Activated CD8-positive, alpha-beta memory T cell treated with anti-CD3 and anti-CD28 coated beads, Interleukin-2, amount 10 ng/mL, durations not matched to agents 7 days and 5 days (primary cell): Measurements from ENCODE around the gene FAAP100. TPM values are rescaled to one million over a fixed set of nuclear protein-coding genes. Genes with fewer than 3 reads are reported as not detected.

ENCODE experiments used
- ATAC-seq: fragments of 150-1000 bp; cut with Tn5 transposase; one replicate; pipeline ENCODE4 v1.10.0; 2021; ENCODE audit warnings: moderate library complexity
- CTCF ChIA-PET: fragments of 350-600 bp; sonication (Branson Sonifier 250); formaldehyde crosslinking; loops from one replicate; lab custom pipeline; 2021; ENCODE audit warnings: antibody characterized with exemption; lab: Charles Lee
- DNase-seq: peaks from one replicate; pipeline ENCODE4 v3.0.0-alpha.2; 2020
- H3K27ac Mint-ChIP-seq: one replicate; pipeline ENCODE4 v1.8.0; 2021; ENCODE audit warnings: mild to moderate bottlenecking, mixed read lengths
- H3K27me3 Mint-ChIP-seq: one replicate; pipeline ENCODE4 v1.8.0; 2021; ENCODE audit warnings: mixed read lengths
- H3K36me3 Mint-ChIP-seq: one replicate; pipeline ENCODE4 v1.8.0; 2021; ENCODE audit warnings: mild to moderate bottlenecking, mixed read lengths
- H3K4me1 Mint-ChIP-seq: one replicate; pipeline ENCODE4 v1.8.0; 2021; ENCODE audit warnings: mixed read lengths
- H3K4me3 Mint-ChIP-seq: one replicate; pipeline ENCODE4 v1.8.0; 2021; ENCODE audit warnings: mild to moderate bottlenecking, moderate library complexity, mixed read lengths
- H3K9me3 Mint-ChIP-seq: one replicate; pipeline ENCODE4 v1.8.0; 2022; ENCODE audit warnings: low read depth, mixed read lengths
- total RNA-seq, 2 experiments: library from RNA; stranded (reverse); gene quantifications; one replicate each; pipeline ENCODE4 v1.2.3, GENCODE V29; 2021

FAAP100 gene
- total RNA-seq, 2 experiments from 2014 or later, result 39.8 to 44.5 TPM

- H3K27ac Mint-ChIP-seq, result no peak overlapping the region
- no peak overlapping the region for H3K4me3 Mint-ChIP-seq
- CTCF ChIA-PET, result interaction anchor here (1.1 to 2.0 kb wide), 2 partner anchors 7 to 56 kb away, joined by 3 to 8 read pairs; partner anchors contain the start of gene FAAP100
- DNase-seq (no peak), ATAC-seq (no peak)
- no peaks in the 10 kb centered on the region for H3K9me3 Mint-ChIP-seq
- no peaks in the 10 kb centered on the region for H3K27me3 Mint-ChIP-seq
- peaks cover 11% of the 10 kb centered on the region for H3K4me1 Mint-ChIP-seq
- H3K36me3 Mint-ChIP-seq, result peaks cover 7% of the 10 kb centered on the region
Observed at GRCh38 chr17:81545160-81545949, 6.8 kb downstream of the FAAP100 start.

GRCh38 chr17:81544281-81544974 is 7.7 kb downstream of the FAAP100 start:
- DNase-seq, result no peak
- Mint-ChIP-seq H3K27me3 (no peaks in the 10 kb centered on the region), H3K4me1 (peaks cover 2% of the 10 kb centered on the region), H3K9me3 (no peaks in the 10 kb centered on the region), H3K4me3 (no peak overlapping the region), H3K36me3 (peaks cover 6% of the 10 kb centered on the region), H3K27ac (no peak overlapping the region)
- ATAC-seq, result no peak
- CTCF ChIA-PET, result interaction anchor here (0.8 to 2.0 kb wide), 2 partner anchors 8 to 25 kb away, joined by 3 to 8 read pairs; partner anchors contain the start of gene FAAP100

GRCh38 chr17:81543756-81544155 is 8.4 kb downstream of the FAAP100 start:
- CTCF ChIA-PET, result interaction anchor here (0.8 to 2.0 kb wide), 2 partner anchors 8 to 25 kb away, joined by 3 to 8 read pairs; partner anchors contain the start of gene FAAP100
- H3K27me3 Mint-ChIP-seq, result no peaks in the 10 kb centered on the region
- ATAC-seq, result no peak
- DNase-seq, result no peak
- no peak overlapping the region for H3K4me3 Mint-ChIP-seq
- no peaks in the 10 kb centered on the region for H3K9me3 Mint-ChIP-seq
- H3K36me3 Mint-ChIP-seq, result peaks cover 2% of the 10 kb centered on the region
- no peaks in the 10 kb centered on the region for H3K4me1 Mint-ChIP-seq
- H3K27ac Mint-ChIP-seq, result no peak overlapping the region

GRCh38 chr17:81543339-81543675 is 8.8 kb downstream of the FAAP100 start:
- Mint-ChIP-seq H3K9me3 (no peaks in the 10 kb centered on the region), H3K4me1 (no peaks in the 10 kb centered on the region), H3K36me3 (peaks cover 2% of the 10 kb centered on the region), H3K4me3 (no peak overlapping the region), H3K27me3 (no peaks in the 10 kb centered on the region), H3K27ac (no peak overlapping the region)
- DNase-seq (no peak), ATAC-seq (no peak)
- CTCF ChIA-PET, result interaction anchor here (1.8 to 2.0 kb wide), 2 partner anchors 9 to 24 kb away, joined by 5 to 8 read pairs; partner anchors contain the start of gene FAAP100

- DNase-seq (no peak), ATAC-seq (no peak)
- H3K27ac Mint-ChIP-seq, result no peak overlapping the region
- H3K9me3 Mint-ChIP-seq, result no peaks in the 10 kb centered on the region
- peaks cover 2% of the 10 kb centered on the region for H3K36me3 Mint-ChIP-seq
- no peaks in the 10 kb centered on the region for H3K4me1 Mint-ChIP-seq
- H3K27me3 Mint-ChIP-seq, result peaks cover 3% of the 10 kb centered on the region
- CTCF ChIA-PET, result interaction anchor here (1.8 to 2.0 kb wide), 2 partner anchors 9 to 24 kb away, joined by 5 to 8 read pairs; partner anchors contain the start of gene FAAP100
- H3K4me3 Mint-ChIP-seq, result no peak overlapping the region
Observed at GRCh38 chr17:81542431-81543338, 9.5 kb downstream of the FAAP100 start.

- CTCF ChIA-PET, result no interaction called here
- Mint-ChIP-seq H3K4me1 (no peaks in the 10 kb centered on the region), H3K4me3 (no peak overlapping the region), H3K27me3 (peaks cover 10% of the 10 kb centered on the region), H3K36me3 (no peaks in the 10 kb centered on the region), H3K9me3 (no peaks in the 10 kb centered on the region), H3K27ac (no peak overlapping the region)
- ATAC-seq, result no peak
- no peak for DNase-seq
Observed at GRCh38 chr17:81541123-81541522, 11.0 kb downstream of the FAAP100 start.

GRCh38 chr17:81540676-81541027 is 11.5 kb downstream of the FAAP100 start:
- no peaks in the 10 kb centered on the region for H3K9me3 Mint-ChIP-seq
- no peaks in the 10 kb centered on the region for H3K36me3 Mint-ChIP-seq
- no peak for DNase-seq
- H3K27me3 Mint-ChIP-seq, result peaks cover 14% of the 10 kb centered on the region
- CTCF ChIA-PET, result no interaction called here
- H3K4me1 Mint-ChIP-seq, result no peaks in the 10 kb centered on the region
- ATAC-seq, result no peak
- no peak overlapping the region for H3K4me3 Mint-ChIP-seq
- no peak overlapping the region for H3K27ac Mint-ChIP-seq

GRCh38 chr17:81539961-81540675 is 12.0 kb downstream of the FAAP100 start:
- no peak for ATAC-seq
- H3K27ac Mint-ChIP-seq, result no peak overlapping the region
- no peaks in the 10 kb centered on the region for H3K36me3 Mint-ChIP-seq
- no peaks in the 10 kb centered on the region for H3K4me1 Mint-ChIP-seq
- CTCF ChIA-PET, result no interaction called here
- no peak for DNase-seq
- no peak overlapping the region for H3K4me3 Mint-ChIP-seq
- H3K9me3 Mint-ChIP-seq, result no peaks in the 10 kb centered on the region
- peaks cover 14% of the 10 kb centered on the region for H3K27me3 Mint-ChIP-seq

- H3K4me3 Mint-ChIP-seq, result no peak overlapping the region
- no peaks in the 10 kb centered on the region for H3K9me3 Mint-ChIP-seq
- no peaks in the 10 kb centered on the region for H3K4me1 Mint-ChIP-seq
- DNase-seq (no peak), ATAC-seq (no peak)
- peaks cover 14% of the 10 kb centered on the region for H3K27me3 Mint-ChIP-seq
- H3K27ac Mint-ChIP-seq, result no peak overlapping the region
- H3K36me3 Mint-ChIP-seq, result no peaks in the 10 kb centered on the region
- CTCF ChIA-PET, result no interaction called here
Observed at GRCh38 chr17:81539571-81539900, 12.6 kb downstream of the FAAP100 start.

GRCh38 chr17:81538651-81539570 is 13.2 kb downstream of the FAAP100 start:
- H3K4me1 Mint-ChIP-seq, result no peaks in the 10 kb centered on the region
- DNase-seq (no peak), ATAC-seq (no peak)
- H3K36me3 Mint-ChIP-seq, result no peaks in the 10 kb centered on the region
- H3K27me3 Mint-ChIP-seq, result peaks cover 14% of the 10 kb centered on the region
- no peaks in the 10 kb centered on the region for H3K9me3 Mint-ChIP-seq
- H3K27ac Mint-ChIP-seq, result no peak overlapping the region
- CTCF ChIA-PET, result interaction anchor here (1.3 kb wide), 1 partner anchor 62 kb away, joined by 5 read pairs; no protein-coding TSS in a partner anchor
- no peak overlapping the region for H3K4me3 Mint-ChIP-seq

- no peak for ATAC-seq
- H3K27me3 Mint-ChIP-seq, result peaks cover 14% of the 10 kb centered on the region
Observed at GRCh38 chr17:81537856-81538555, 14.1 kb downstream of the FAAP100 start.

More at GRCh38 chr17:81537856-81538555, 14.1 kb downstream of the FAAP100 start:
- H3K4me1 Mint-ChIP-seq, result peaks cover 2% of the 10 kb centered on the region
- H3K4me3 Mint-ChIP-seq, result no peak overlapping the region
- no peak for DNase-seq
- no peak overlapping the region for H3K27ac Mint-ChIP-seq
- no peaks in the 10 kb centered on the region for H3K36me3 Mint-ChIP-seq
- no peaks in the 10 kb centered on the region for H3K9me3 Mint-ChIP-seq
- CTCF ChIA-PET, result interaction anchor here (1.0 to 1.7 kb wide), 4 partner anchors 23 to 285 kb away, joined by 3 to 5 read pairs (median 3); no protein-coding TSS in a partner anchor
